GM21825 (cell line): ENCODE data around the gene SCYGR6.
A peak's percentile ranks its signal among the peaks of the same experiment; 100 is the strongest.
"Not testable (repeated sequence)": the region's sequence is repeated elsewhere in the genome, so short reads cannot be mapped to it uniquely, and the experiment has no call there.

Source experiments
- ATAC-seq: cut with Tn5 transposase; IDR thresholded peaks from one replicate; pipeline ENCODE4 v1.9.1; 2021; ENCODE audit warnings: mild to moderate bottlenecking, moderate library complexity; ENCODE audit not compliant: unreplicated experiment

Gene SCYGR6, protein sequence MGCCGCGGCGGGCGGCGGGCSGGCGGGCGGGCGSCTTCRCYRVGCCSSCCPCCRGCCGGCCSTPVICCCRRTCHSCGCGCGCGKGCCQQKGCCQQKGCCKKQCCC

DNA sequence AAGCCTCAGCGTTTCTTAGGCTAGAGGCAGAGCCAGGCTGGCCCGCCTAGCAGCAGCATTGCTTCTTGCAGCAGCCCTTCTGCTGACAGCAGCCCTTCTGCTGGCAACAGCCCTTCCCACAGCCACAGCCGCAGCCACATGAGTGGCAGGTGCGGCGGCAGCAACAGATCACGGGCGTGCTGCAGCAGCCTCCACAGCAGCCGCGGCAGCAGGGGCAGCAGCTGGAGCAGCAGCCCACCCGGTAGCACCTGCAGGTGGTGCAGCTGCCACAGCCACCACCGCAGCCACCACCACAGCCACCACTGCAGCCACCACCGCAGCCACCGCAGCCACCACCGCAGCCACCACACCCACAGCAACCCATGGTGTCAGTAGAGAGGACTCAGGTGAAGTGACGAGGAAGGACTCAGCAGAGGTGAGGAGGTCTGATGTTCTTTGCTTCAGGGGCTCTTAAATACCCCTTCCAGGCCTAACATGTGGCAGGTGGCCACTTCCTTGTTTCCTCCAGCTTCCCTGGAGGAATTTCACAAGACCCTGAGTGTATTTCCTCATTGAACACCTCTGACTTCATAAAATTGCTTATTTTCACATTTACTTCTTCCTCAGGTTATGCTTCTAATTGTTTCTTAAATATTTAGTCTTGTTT lies at the start of gene SCYGR6:
SCYGR6 (minus strand) TSS at position 364 of the 646 bp plus-strand sequence; CDS start at position 364, 0 bp downstream.
- ATAC-seq = no peak

DNA sequence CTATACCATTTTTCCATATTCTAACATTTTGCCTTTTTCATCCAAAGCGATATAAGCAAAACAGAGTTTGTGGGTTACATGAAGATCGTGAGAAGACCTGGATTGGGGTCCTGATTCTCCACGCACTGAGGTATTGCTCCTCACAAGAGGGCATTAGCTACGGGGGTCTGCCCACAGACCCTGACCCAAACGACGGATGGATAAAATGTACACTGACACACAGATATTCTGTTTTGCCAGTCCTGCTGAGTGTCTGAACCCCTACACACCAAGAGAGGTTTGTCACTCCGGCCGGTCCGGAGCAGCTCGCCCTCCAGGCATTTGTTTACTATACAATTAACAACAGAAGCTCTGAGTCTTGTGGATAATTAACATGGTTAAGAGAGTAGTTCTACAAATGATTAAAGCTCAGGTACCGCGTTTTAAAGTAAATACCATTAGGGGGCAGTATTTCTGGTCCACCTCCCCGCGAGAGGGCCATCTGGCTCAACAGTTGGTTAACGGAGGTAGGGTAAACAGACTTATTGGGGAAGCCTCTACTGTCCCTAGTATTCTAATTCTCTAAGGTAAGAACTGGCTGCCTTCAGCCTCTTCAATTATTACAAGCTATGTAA lies 49.6 kb upstream of the SCYGR6 start:
- no peak for ATAC-seq

DNA sequence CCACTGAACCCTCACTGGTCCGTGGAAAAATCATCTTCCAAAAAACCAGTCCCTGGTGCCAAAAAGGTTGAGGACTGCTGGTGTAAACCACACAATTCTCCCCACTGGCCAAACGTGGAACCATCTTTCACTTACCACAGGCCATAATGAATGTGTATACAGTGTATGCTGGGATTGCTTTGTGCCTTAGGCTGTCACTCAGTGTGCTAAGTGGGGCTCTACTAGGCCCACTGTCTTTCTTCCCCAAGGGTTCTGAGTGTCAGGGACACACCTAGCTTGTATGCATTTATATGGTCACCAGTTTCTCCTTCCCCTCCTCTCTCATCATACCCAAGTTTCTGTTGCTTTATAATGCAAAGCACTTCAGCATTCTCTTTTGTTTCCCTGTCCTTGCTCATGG lies 48.4 kb upstream of the SCYGR6 start:
- ATAC-seq = no peak

DNA sequence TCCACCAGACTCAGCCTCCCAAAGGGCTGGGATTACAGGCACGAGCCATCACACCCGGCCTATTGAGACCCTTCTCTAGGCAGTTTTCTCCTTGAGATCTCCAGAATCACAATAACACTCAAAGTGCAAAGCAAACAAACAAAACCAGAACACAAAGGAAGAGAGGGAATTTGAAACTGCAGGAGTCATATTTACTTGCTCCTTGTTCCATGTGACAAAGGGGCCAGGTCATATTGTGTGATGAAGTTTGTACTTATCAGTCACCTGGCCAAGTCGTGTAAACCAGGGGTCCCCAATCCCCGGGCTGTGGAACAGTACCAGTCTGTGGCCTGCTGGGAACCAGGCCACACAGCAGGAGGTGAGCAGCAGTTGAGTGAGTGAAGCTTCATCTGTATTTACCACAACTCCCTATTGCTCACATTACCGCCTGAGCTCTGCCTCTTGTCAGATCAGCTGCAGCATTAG lies 47.7 kb upstream of the SCYGR6 start:
- no peak for ATAC-seq

DNA sequence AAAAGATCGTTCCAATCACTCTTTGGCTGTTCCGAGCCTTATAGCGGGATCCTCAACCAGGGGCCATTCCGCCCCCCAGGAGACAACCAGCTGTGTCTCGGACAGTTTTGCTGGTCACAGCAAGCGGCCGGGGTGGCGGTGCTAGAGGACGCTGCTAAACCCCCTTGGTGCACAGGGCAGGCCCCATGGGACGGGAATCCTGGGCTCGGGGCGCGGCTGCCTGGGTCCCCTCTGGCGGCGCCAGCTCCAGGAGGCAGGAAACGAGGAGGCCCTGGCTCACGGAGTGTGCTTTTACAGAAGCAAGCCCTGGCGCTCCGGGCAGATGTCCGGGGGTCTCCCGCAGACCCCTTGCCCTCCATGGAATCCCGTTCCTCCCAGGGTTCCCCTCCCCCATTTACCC lies 43.3 kb upstream of the SCYGR6 start:
- ATAC-seq = no peak

DNA sequence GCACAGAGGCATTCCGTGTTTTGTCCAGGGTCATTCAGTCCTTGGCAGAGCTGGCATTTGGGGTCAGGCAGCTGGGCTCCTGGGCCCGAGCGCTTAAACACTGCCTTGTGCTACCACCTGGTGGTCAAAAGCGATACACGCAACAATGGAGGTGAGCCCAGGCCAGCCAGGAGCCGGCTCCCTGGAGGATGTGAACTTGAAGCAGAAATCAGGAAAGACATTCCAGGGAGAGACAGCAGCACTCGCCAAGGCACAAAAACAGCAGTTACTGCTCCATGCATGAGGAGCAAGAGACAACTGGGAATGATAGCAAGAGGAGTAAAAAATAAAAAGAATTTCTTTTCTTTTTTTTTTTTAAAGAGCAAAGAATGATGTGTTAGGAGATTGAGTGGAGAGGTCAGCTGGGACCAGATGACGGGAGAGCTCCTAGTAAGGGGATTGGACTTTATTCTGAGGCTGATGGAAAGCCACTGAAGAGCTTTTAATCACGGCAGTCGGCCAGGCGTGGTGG lies 41.9 kb upstream of the SCYGR6 start:
- ATAC-seq = peak; percentile 98

DNA sequence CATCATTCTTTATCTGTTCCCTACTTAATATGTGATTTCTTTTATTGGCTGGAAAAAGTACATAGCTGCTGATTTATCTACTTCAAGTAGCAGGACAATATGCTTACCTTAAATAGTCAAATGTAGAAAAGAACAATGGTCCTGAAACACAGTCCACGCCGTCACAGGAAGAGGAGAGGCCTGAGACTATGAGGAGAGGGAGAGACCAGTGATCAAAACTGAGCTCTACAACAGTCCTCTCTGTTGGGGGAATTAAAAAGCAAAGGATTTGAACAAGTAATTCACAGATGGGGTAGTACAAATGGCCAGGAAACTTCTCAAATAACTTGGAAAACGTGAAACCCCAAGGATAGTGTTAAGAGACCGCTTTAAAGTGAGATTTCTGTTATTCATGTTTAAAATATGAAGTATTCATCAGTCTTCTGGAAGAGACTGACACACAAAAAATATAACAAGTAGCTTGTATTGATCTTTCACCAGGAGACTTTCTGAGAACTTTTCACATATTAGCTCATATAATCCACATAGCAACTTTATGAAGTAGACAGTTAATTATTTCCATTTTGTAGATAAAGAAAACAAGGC lies 41.3 kb upstream of the SCYGR6 start:
- ATAC-seq = no peak

DNA sequence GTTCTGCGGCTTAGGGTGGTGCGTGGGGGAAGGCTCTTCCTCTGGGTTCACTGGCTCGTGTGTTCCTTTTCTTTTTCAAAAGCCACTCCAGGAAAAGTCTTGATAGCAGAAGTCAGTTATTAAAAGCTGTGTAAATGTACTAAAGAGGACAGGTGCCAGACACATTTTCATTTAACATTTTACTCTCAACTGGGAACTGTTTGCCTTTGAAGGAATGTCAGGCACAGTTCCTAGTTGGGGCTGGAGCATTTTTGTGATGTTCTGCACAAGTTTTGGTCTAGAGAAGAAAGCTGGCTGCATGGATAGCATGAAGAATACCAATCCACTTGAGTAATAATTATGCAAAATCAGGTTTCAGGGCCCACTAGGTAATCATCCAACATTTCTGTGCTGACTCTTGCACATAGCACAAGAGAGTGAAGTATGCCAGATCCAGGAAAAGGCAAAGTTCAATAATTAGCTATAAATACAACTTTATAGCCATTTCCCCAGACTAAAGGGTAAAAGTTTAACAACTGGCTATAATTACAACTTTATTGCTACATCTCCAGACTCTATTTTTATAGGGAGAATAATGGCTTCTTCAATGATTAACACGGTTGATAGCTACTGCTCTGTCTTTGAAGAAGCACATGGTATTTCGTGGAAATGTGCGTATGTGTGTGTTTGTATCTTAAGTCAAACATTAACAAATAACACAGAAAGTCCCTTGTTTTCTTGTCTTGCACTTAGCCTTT lies 37.4 kb upstream of the SCYGR6 start:
- no peak for ATAC-seq

DNA sequence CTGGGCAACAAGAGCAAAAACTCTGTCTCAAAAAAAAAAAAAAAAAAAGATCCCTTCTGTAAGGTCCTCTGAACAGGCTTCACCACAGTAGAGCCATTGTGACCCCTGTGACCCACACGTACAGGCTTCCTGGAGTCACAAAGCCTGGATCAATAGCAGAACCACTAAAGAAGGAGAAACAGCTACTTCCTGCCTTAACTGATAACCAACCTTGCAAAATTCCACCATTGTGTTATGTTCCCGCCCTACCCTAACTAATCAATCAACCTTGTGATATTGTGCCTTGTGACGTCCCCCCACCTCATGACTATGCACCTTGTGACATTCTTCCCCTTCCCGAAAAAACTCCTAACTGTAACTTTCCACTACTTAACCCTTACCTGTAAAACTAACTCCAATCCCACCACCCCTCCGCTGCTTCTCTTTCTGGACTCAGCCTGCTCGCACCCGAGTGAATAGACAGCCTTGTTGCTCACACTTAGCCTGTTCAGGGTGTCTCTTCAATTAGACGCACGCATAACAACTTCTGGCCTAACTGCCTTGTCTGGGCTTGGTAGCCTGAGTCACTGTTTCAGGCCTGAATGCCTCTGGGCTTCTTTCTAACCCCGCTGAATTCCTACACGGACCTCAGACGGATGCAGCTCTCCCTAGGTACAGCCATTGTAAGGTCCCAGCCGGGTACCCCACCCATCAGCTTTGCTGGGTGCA lies 35.0 kb upstream of the SCYGR6 start:
- no peak for ATAC-seq

DNA sequence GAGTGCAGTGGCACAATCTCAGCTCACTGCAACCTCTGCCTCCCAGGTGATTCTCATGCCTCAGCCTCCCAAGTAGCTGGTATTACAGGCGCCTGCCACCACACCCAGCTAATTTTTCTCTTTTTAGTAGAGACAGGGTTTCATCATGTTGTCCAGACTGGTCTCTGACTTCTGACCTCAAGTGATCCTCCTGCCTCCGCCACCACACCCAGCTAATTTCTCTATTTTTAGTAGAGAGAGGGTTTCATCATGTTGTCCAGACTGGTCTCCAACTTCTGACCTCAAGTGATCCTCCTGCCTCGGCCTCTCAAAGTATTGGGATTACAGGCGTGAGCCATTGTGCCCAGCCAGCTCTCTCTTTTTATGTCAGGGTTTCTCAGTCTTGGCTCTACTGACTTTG lies 31.7 kb upstream of the SCYGR6 start:
- not testable (repeated sequence) for ATAC-seq

DNA sequence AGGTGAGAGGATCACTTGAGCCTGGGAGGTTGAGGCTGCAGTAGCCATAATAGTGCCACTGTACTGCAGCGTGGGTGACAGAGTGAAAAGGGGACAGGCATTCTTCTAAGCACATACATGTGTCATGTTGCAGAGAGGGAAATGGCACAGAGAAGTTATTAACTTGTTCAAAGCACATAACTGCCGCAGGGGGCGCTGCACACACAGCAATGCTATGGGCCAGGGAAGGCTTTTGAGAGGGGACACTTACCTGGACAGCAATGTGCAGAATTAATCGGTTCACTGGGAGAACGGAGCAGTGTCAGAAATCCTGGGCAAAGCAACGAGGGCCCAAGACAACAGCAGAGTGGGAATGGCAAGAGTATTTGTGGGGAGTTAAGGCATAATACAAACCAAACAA lies 23.5 kb upstream of the SCYGR6 start:
- no peak for ATAC-seq

DNA sequence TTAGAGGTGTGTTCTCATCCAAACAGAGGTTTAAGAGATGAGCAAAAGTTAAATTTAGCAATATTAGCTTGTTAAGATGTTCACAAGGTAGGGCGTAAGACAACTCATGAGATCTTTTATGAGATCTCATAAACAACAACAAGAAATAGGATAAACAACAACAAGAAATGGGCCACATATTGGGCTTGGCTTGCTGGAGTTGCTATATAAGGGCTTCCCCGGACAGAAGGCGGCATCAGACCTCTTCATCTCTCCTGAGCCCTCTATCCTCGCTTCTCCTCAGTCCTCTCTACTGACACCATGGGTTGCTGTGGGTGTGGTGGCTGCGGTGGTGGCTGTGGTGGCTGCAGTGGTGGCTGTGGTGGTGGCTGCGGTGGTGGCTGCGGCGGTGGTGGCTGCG lies 21.0 kb upstream of the SCYGR6 start, which contains the start of gene SCYGR8:
SCYGR8 (plus strand) TSS at position 301 of the 400 bp plus-strand sequence; CDS start at position 301, 0 bp downstream.
- ATAC-seq = no peak

DNA sequence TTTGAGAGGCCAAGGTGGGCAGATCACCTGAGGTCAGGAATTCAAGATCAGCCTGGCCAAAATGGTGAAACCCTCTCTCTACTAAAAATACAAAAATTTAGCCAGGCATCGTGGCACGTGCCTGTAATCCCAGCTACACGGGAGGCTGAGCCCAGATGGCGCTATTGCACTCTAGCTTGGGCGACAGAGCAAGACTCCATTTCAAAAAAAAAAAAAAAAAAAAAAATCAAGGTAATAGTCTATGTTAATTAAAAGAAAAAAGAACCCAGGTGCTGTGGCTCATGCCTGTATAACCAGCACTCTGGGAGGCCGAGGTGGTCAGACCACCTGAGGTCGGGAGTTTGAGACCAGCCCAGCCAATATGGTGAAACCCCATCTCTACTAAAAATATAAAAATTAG lies 16.1 kb upstream of the SCYGR6 start:
- not testable (repeated sequence) for ATAC-seq

DNA sequence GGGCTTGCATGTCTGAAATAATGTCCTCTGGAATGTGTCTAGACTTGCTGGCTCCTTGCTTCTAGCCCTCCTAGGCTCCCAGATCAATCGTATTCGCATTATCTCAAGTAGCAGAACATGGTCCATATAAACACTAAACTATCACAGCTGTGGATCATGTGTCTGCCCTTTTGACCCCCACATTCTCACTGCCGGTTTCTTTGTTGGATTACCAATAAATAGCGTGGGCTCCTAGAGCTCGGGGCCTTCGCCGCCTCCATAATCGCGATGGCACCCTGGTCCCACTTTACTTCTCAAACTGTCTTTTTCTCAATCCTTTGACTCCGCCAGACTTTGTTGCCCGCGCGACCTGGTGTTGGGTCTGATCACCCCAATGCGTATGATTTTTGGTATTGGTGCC lies 14.8 kb upstream of the SCYGR6 start:
- no peak for ATAC-seq

DNA sequence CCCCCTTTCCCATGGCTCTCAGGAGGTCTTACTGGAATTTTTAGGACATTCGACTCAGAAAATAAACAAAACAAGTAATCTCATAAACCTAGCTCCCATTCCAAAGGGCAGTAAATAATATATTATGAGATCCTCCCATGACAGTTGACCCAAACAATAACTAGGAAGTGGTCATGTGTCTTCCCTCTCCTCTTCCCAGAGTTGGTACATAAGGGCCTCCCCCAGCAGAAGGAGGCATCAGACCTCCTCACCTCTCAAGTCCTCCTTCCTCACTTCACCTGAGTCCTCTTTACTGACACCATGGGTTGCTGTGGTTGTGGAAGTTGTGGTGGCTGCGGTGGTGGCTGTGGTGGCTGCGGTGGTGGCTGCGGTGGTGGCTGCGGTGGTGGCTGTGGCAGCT lies 3.5 kb upstream of the SCYGR6 start, which contains the start of gene SCYGR7:
SCYGR7 (plus strand) TSS at position 301 of the 400 bp plus-strand sequence; CDS start at position 301, 0 bp downstream.
- no peak for ATAC-seq

DNA sequence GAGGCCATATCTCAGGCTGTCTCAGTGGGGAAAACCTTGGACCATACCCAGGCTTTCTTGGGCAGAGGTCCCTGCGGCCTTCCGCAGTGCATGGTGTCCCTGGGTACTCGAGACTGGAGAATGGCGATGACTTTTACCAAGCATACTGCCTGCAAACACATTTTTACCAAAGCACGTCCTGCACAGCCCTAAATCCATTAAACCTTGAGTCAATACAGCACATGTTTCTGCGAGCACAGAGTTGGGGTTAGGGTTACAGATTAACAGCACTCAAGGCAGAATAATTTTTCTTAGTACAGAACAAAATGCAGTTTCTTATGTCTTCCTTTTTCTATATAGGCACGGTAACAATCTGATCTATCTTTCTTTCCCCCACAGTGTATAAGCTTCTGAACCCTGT lies 1.7 kb downstream of the SCYGR6 start:
- not testable (repeated sequence) for ATAC-seq

DNA sequence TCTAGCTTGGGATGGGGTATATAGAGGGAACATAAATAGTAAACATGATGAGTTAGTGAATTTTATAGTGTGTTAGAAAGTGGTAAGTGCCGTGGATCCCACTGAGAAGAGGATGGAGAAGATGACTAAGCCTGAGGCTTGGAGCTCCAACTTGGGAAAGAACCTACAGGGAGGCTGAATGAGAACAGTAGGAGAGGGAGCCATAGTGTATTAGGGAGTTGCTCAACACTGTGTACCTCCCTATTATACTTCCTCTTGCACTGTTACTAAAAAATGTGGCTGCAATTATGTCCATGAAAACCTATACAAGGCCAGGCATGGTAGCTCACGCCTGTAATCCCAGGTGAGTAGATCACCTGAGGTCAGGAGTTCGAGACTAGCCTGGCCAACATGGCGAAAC lies 3.9 kb downstream of the SCYGR6 start:
- no peak for ATAC-seq

DNA sequence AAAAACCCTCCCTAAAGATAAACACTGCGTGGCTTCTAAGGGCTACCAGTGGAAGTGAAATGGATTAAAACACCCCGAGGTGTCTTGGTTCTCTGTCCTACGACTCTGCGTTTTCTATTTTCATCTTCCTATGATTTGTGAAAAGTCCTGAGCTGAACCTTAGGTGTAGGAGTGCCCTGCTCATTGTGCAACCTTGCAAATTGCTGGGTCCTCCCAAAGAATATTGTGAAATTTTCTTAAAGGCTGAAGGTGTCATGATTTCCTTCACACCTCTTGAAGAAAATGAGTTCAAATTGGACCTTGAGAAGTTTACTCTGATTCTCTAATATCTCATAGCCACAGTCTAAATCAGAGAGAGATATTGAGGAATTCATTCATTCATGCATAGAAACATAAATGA lies 4.9 kb downstream of the SCYGR6 start:
- no peak for ATAC-seq

DNA sequence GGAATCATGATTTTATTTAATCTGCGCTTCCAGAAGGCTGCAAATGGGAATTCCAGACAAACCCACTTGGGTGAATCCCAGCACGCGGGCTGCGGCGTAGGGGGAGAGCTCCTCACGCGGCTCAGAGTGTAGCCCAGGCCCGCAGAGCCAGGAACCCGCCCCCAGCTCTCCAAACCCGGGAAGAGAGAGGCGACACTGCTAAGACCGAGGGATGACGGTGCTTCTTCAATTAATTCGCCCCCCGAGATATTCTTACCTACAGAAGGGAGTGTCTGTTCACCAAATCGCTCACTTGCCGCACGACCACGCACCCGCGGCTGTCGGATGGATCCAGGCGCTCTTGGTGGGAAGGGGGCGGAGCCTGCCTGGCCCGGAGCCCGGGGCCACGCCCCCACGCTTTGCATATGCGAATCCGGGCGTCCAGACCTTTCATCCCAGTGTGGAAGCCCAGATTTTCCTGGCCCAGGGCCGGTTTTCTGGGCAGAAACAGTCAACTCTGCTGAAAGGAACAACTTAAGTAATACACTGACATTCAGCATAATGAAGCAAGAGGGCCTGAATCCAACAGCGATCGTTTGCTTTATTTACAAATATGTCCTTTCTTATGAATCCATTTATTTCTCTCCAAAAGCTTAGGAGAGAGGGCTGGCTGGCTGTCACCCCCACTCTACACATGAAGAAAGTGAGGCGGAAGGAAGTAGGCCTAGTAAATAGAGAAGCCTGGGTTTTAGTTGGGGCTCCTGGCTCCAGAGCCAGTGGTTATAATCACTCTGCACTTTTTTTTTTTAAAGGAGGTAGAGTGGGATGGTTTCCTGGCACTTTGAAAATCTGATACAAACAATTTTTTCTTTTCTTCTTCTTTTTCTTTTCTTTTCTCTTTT lies 6.6 kb downstream of the SCYGR6 start, which contains the start of gene SLC19A3:
SLC19A3 (minus strand) TSS at position 342 of the 881 bp plus-strand sequence. CDS start 15,710 bp downstream, outside the sequence.
- no peak for ATAC-seq
